NCI-H2029 treated with DMSO at 0.1 percent for 48 hours (cell line): ENCODE data around the gene AFTPH.

Source experiments
- DNase-seq: peaks from one replicate; lab custom pipeline; 2025; lab: John Stamatoyannopoulos, UW

Gene AFTPH

GRCh38 chr2:64542071-64543007, 18.2 kb downstream of the AFTPH start:
- no peak for DNase-seq

- no peak for DNase-seq
These were observed 19.0 kb downstream of the AFTPH start for GRCh38 chr2:64543008-64543697.

- DNase-seq: no peak
These were observed 24.6 kb downstream of the AFTPH start for GRCh38 chr2:64548761-64549160.

GRCh38 chr2:64550042-64550441, 25.9 kb downstream of the AFTPH start:
- no peak for DNase-seq

- no peak for DNase-seq
These were observed 27.7 kb downstream of the AFTPH start for GRCh38 chr2:64551851-64552250.

- DNase-seq: no peak
These were observed 30.0 kb downstream of the AFTPH start for GRCh38 chr2:64554117-64554516.

- no peak for DNase-seq
These were observed 34.4 kb downstream of the AFTPH start for GRCh38 chr2:64558445-64559081.

- DNase-seq: no peak
These were observed 38.1 kb downstream of the AFTPH start for GRCh38 chr2:64562148-64562784.

GRCh38 chr2:64563436-64563938, 39.4 kb downstream of the AFTPH start:
- no peak for DNase-seq

GRCh38 chr2:64565949-64566710, 42.0 kb downstream of the AFTPH start:
- no peak for DNase-seq

GRCh38 chr2:64567473-64567872, 43.3 kb downstream of the AFTPH start:
- DNase-seq: no peak

- no peak for DNase-seq
These were observed 44.7 kb downstream of the AFTPH start for GRCh38 chr2:64568836-64569235.

- DNase-seq: no peak
These were observed 50.7 kb downstream of the AFTPH start for GRCh38 chr2:64574871-64575270.

GRCh38 chr2:64581018-64581417, 56.9 kb downstream of the AFTPH start:
- DNase-seq: no peak

GRCh38 chr2:64581777-64582539, 57.8 kb downstream of the AFTPH start:
- DNase-seq: no peak

- no peak for DNase-seq
These were observed 58.7 kb downstream of the AFTPH start for GRCh38 chr2:64582774-64583340.

- DNase-seq: no peak
These were observed 61.9 kb downstream of the AFTPH start for GRCh38 chr2:64586054-64586453.

- DNase-seq: no peak
These were observed 62.9 kb downstream of the AFTPH start for GRCh38 chr2:64586883-64587481.

- no peak for DNase-seq
These were observed 63.4 kb downstream of the AFTPH start for GRCh38 chr2:64587561-64587960.

GRCh38 chr2:64591188-64591587, 67.1 kb downstream of the AFTPH start:
- no peak for DNase-seq
